ENCODE measurements around the gene CACNA1C. TPM values are rescaled to one million over a fixed set of nuclear protein-coding genes. Genes with fewer than 3 reads are reported as not detected.

CACNA1C gene
- total RNA-seq, 5 donors from 2014 or later (not counting 1 experiment from before 2014, with no cell fraction given): 0.10 to 0.26 (median 0.16) TPM

DNA sequence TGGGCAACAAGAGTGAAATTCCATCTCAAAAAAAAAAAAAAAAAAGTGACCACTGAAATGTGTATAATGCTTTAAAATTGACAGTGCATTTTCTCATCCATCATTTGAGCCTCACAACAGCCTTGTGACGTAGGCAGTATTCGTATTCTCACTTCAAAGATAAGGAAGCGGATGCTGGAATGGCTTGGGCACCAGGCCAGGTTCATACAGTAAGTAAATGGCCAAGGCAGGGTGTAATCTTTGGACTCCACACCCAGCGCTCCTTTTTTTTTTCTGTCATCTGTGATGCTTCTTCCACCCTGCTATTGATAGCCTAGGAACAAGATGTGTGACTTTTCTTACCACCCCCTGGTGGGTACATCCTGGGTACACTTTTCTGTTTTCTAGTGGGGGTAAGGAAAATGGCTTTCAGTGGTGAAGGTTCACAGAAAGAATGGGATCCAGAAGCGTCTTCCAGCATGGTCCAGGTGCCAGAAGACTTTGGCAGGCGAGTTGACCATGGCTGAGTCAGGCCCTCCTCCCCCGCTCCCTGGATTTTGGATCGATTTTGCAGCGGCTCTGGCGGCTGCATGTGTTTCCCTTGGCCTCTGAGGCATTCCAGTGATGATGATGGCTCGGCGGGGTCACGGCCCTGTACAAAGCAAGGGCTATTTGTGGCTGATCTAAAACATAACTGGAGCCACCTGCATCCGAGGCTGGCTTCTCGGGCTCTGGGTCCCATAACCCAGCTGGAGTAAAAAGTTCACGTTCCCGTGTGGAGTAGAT lies 110.6 kb downstream of the CACNA1C start:
- H3K9me3 ChIP-seq: no peaks in the 10 kb centered on the region
- no peak overlapping the region for H3K4me3 ChIP-seq (ENCODE audit: control insufficient read depth in 1 of 2, extremely low read depth in 1 of 2, low read length in 1 of 2)
- H3K4me1 ChIP-seq (ENCODE audit: control insufficient read depth in 1 of 2, extremely low read depth in 1 of 2, insufficient read depth in 2 of 2, low read length in 2 of 2): no peaks in the 10 kb centered on the region
- DNase-seq: no peak
- no peak overlapping the region for H3K27ac ChIP-seq (ENCODE audit: low read length)
- Mint-ChIP-seq H3K27ac (no peak overlapping the region), H3K27me3 (peaks cover 5 to 11% of the 10 kb centered on the region in 2 donors), H3K36me3 (no peaks in the 10 kb centered on the region), H3K4me3 (no peak overlapping the region), H3K9me3 (peaks cover 20 to 29% (median 24%) of the 10 kb centered on the region in 3 donors), H3K4me1 (no peaks in the 10 kb centered on the region)
- WGBS (ENCODE audit: insufficient coverage): 85% methylated on average over 16 of the region's 17 CpGs
- ChIA-PET CTCF (no interaction called here), POLR2A (no interaction called here)
- no peak for ATAC-seq (replicated peaks in 1 of 4)
- no peaks in the 10 kb centered on the region for H3K36me3 ChIP-seq (ENCODE audit: control insufficient read depth in 2 of 2, extremely low read depth in 1 of 2, insufficient read depth in 1 of 2, low read length in 1 of 2)
- H3K27me3 ChIP-seq (replicated peaks in 1 of 2; ENCODE audit: control insufficient read depth in 2 of 2, extremely low read depth in 1 of 2, insufficient read depth in 2 of 2, low read length in 1 of 2): no peaks in the 10 kb centered on the region

DNA sequence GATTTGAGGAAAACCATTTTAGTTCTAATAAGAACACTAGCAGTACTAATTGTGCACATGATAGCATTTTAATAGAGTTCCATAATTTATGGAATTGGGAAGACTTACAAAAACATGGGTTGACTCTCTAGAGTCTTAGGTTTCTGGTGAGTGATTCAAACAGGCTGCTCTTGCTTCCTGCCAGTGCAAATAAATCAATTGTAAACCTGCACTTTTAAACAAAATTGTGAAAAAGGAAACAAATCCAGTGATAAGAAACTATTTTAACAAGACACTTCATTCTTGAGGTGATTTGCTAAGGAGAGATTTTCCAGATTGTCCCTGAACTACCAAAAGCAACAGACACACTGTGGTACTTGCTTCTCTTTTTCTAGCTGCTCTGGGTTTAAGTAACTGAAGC lies 112.2 kb downstream of the CACNA1C start:
- no peak overlapping the region for H3K27ac ChIP-seq (ENCODE audit: low read length)
- Mint-ChIP-seq H3K27ac (no peak overlapping the region), H3K36me3 (no peaks in the 10 kb centered on the region), H3K4me1 (no peaks in the 10 kb centered on the region), H3K4me3 (no peak overlapping the region), H3K27me3 (peaks cover 5 to 11% of the 10 kb centered on the region in 2 donors), H3K9me3 (peaks cover 23 to 31% (median 25%) of the 10 kb centered on the region in 3 donors)
- no peaks in the 10 kb centered on the region for H3K27me3 ChIP-seq (replicated peaks in 1 of 2; ENCODE audit: control insufficient read depth in 2 of 2, extremely low read depth in 1 of 2, insufficient read depth in 2 of 2, low read length in 1 of 2)
- H3K4me3 ChIP-seq (ENCODE audit: control insufficient read depth in 1 of 2, extremely low read depth in 1 of 2, low read length in 1 of 2): no peak overlapping the region
- H3K9me3 ChIP-seq: no peaks in the 10 kb centered on the region
- no peak for ATAC-seq (replicated peaks in 1 of 4)
- DNase-seq: no peak
- ChIA-PET POLR2A (no interaction called here), CTCF (no interaction called here)
- no peaks in the 10 kb centered on the region for H3K4me1 ChIP-seq (ENCODE audit: control insufficient read depth in 1 of 2, extremely low read depth in 1 of 2, insufficient read depth in 2 of 2, low read length in 2 of 2)
- H3K36me3 ChIP-seq (ENCODE audit: control insufficient read depth in 2 of 2, extremely low read depth in 1 of 2, insufficient read depth in 1 of 2, low read length in 1 of 2): no peaks in the 10 kb centered on the region

DNA sequence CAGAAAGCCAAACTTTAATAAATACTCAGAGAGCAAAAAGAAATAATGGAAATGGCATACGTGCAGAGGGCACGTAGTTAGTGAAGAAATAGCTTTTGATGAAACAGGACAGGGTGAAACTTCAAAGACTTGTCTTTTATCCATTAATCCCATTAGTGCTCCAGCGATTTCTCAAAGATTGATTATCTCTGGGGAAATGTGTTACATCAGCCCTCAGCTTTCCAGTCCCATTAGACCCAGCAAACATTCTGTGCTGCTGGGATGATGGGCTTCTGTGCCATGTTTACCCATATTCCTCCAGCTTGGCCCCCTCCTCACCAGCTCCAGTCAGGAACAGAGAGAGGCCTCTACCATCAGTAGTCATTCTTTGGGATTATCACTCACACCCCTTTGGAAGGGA lies 113.1 kb downstream of the CACNA1C start:
- CTCF ChIA-PET: no interaction called here

DNA sequence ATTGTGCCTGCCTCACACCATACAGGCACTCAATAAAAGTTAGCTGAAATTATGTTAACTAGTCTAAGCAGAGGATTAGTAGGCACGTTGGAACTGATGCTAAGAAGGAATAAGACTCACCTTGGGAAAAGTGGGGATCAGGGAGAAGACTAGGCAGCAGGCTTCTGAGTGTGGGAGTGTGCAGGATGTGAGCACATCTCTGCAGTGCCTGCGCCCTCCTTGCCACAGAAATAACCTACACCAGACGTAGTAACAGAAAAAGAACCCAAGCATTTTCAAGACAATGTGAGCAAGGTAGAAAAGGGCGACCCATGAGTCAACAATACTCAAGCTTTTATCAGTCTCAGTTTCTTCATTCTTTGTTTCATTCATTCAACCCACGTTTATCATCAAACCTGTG lies 113.9 kb downstream of the CACNA1C start:
- Histone ChIP-seq H3K4me3 (ENCODE audit: control insufficient read depth in 1 of 2, extremely low read depth in 1 of 2, low read length in 1 of 2) (no peak overlapping the region), H3K4me1 (ENCODE audit: control insufficient read depth in 1 of 2, extremely low read depth in 1 of 2, insufficient read depth in 2 of 2, low read length in 2 of 2) (no peaks in the 10 kb centered on the region), H3K27me3 (replicated peaks in 1 of 2; ENCODE audit: control insufficient read depth in 2 of 2, extremely low read depth in 1 of 2, insufficient read depth in 2 of 2, low read length in 1 of 2) (peaks cover 0 to 5% of the 10 kb centered on the region in 2 experiments), H3K9me3 (no peaks in the 10 kb centered on the region), H3K27ac (ENCODE audit: low read length) (no peak overlapping the region), H3K36me3 (ENCODE audit: control insufficient read depth in 2 of 2, extremely low read depth in 1 of 2, insufficient read depth in 1 of 2, low read length in 1 of 2) (no peaks in the 10 kb centered on the region)
- ATAC-seq (replicated peaks in 1 of 4) (no peak), DNase-seq (no peak)
- Mint-ChIP-seq H3K27me3 (peaks cover 10 to 11% of the 10 kb centered on the region in 2 donors), H3K36me3 (no peaks in the 10 kb centered on the region), H3K4me1 (no peaks in the 10 kb centered on the region), H3K9me3 (peaks cover 23 to 31% (median 25%) of the 10 kb centered on the region in 3 donors), H3K4me3 (no peak overlapping the region), H3K27ac (no peak overlapping the region)
- POLR2A ChIA-PET: no interaction called here
- 80% methylated on average over 2 of the region's 5 CpGs for whole genome bisulfite sequencing (ENCODE audit: insufficient coverage)
- CTCF ChIA-PET: no interaction called here

More for the DNA sequence above, 113.1 kb downstream of the CACNA1C start:
- Mint-ChIP-seq H3K27ac (no peak overlapping the region), H3K9me3 (peaks cover 23 to 31% (median 25%) of the 10 kb centered on the region in 3 donors), H3K4me3 (no peak overlapping the region), H3K27me3 (peaks cover 7 to 11% of the 10 kb centered on the region in 2 donors), H3K4me1 (no peaks in the 10 kb centered on the region), H3K36me3 (no peaks in the 10 kb centered on the region)
- Histone ChIP-seq H3K9me3 (no peaks in the 10 kb centered on the region), H3K27ac (ENCODE audit: low read length) (no peak overlapping the region), H3K27me3 (replicated peaks in 1 of 2; ENCODE audit: control insufficient read depth in 2 of 2, extremely low read depth in 1 of 2, insufficient read depth in 2 of 2, low read length in 1 of 2) (peaks cover 0 to under 1% of the 10 kb centered on the region in 2 experiments), H3K4me3 (ENCODE audit: control insufficient read depth in 1 of 2, extremely low read depth in 1 of 2, low read length in 1 of 2) (no peak overlapping the region), H3K36me3 (ENCODE audit: control insufficient read depth in 2 of 2, extremely low read depth in 1 of 2, insufficient read depth in 1 of 2, low read length in 1 of 2) (no peaks in the 10 kb centered on the region), H3K4me1 (ENCODE audit: control insufficient read depth in 1 of 2, extremely low read depth in 1 of 2, insufficient read depth in 2 of 2, low read length in 2 of 2) (no peaks in the 10 kb centered on the region)
- WGBS (ENCODE audit: insufficient coverage): no CpG with 5 or more reads among the region's 3 CpGs
- ATAC-seq (replicated peaks in 1 of 4) (no peak), DNase-seq (no peak)
- POLR2A ChIA-PET: no interaction called here

DNA sequence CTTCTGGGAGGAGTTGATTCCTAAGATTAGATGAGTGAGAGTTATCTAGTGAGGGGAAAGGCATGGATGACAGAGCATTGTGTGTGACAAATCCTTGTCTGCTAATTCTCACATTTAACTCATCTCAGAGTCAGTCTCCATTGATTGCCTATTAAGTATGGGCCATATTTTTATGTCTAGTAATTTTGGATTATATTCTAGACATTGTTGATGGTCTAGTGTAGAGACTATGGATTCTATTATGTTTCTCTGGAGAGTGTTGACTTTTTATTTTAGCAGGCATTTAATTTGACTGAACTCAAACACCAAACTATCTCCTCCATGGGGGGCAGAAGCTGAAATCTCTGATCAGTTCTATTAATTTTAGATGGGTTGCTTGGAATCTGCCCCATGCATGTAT lies 114.4 kb downstream of the CACNA1C start:
- H3K27me3 Mint-ChIP-seq: peaks cover 11 to 13% of the 10 kb centered on the region in 2 donors
- no peaks in the 10 kb centered on the region for H3K4me1 Mint-ChIP-seq
- peaks cover 23 to 31% (median 25%) of the 10 kb centered on the region in 3 donors for H3K9me3 Mint-ChIP-seq
- Histone ChIP-seq H3K4me3 (ENCODE audit: control insufficient read depth in 1 of 2, extremely low read depth in 1 of 2, low read length in 1 of 2) (no peak overlapping the region), H3K36me3 (ENCODE audit: control insufficient read depth in 2 of 2, extremely low read depth in 1 of 2, insufficient read depth in 1 of 2, low read length in 1 of 2) (no peaks in the 10 kb centered on the region), H3K4me1 (ENCODE audit: control insufficient read depth in 1 of 2, extremely low read depth in 1 of 2, insufficient read depth in 2 of 2, low read length in 2 of 2) (no peaks in the 10 kb centered on the region), H3K27ac (ENCODE audit: low read length) (no peak overlapping the region), H3K27me3 (replicated peaks in 1 of 2; ENCODE audit: control insufficient read depth in 2 of 2, extremely low read depth in 1 of 2, insufficient read depth in 2 of 2, low read length in 1 of 2) (peaks cover 0 to 8% of the 10 kb centered on the region in 2 experiments), H3K9me3 (no peaks in the 10 kb centered on the region)
- no peak for DNase-seq
- H3K4me3 Mint-ChIP-seq: no peak overlapping the region
- ChIA-PET CTCF (no interaction called here), POLR2A (no interaction called here)
- H3K27ac Mint-ChIP-seq: no peak overlapping the region
- no peaks in the 10 kb centered on the region for H3K36me3 Mint-ChIP-seq
- no peak for ATAC-seq (replicated peaks in 1 of 4)

DNA sequence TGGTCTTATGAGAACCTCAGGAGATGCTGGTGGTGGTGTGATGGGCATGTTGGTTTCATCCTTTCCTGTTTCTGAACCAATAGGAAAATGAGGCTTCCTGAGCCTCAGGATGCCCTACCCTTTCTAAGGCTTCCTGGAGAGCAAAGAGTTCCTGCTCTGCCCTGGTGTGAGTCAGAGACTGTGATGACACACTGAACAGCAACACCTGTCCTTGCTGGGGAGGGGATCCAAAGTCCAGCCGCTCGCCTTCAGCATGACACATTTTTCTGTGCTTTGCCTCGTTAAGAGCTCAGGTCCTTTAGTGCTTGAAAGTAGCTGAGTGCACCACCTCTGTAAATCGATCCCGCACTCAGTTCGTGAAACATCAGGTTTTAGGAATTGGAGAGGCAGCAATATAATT lies 116.0 kb downstream of the CACNA1C start:
- DNase-seq (no peak), ATAC-seq (replicated peaks in 1 of 4) (no peak)
- CTCF ChIA-PET: no interaction called here
- no peak overlapping the region for H3K27ac Mint-ChIP-seq
- H3K4me1 ChIP-seq (ENCODE audit: control insufficient read depth in 1 of 2, extremely low read depth in 1 of 2, insufficient read depth in 2 of 2, low read length in 2 of 2): no peaks in the 10 kb centered on the region
- no peaks in the 10 kb centered on the region for H3K4me1 Mint-ChIP-seq
- 94% methylated on average over 6 of the region's 6 CpGs for whole genome bisulfite sequencing (ENCODE audit: insufficient coverage)
- H3K27ac ChIP-seq (ENCODE audit: low read length): no peak overlapping the region
- no peak overlapping the region for H3K4me3 ChIP-seq (ENCODE audit: control insufficient read depth in 1 of 2, extremely low read depth in 1 of 2, low read length in 1 of 2)
- POLR2A ChIA-PET: no interaction called here
- H3K9me3 Mint-ChIP-seq: peaks cover 23 to 31% (median 25%) of the 10 kb centered on the region in 3 donors
- H3K36me3 ChIP-seq (ENCODE audit: control insufficient read depth in 2 of 2, extremely low read depth in 1 of 2, insufficient read depth in 1 of 2, low read length in 1 of 2): no peaks in the 10 kb centered on the region
- no peak overlapping the region for H3K4me3 Mint-ChIP-seq
- no peaks in the 10 kb centered on the region for H3K9me3 ChIP-seq
- H3K27me3 Mint-ChIP-seq: peaks cover 11% of the 10 kb centered on the region in 2 donors
- no peaks in the 10 kb centered on the region for H3K36me3 Mint-ChIP-seq
- peaks cover 0 to 8% of the 10 kb centered on the region in 2 experiments for H3K27me3 ChIP-seq (replicated peaks in 1 of 2; ENCODE audit: control insufficient read depth in 2 of 2, extremely low read depth in 1 of 2, insufficient read depth in 2 of 2, low read length in 1 of 2)

All from T-cell (primary cell).